Heart right ventricle (tissue), 16 donors: ENCODE results near the gene DBNL. TPM values are rescaled to one million over a fixed set of nuclear protein-coding genes. Genes with fewer than 3 reads are reported as not detected.

Source experiments
- ATAC-seq, 8 donors: fragments of 200-7000 bp; cut with Tn5 transposase; one replicate each; pipeline ENCODE4 v1.9.1; 2020; ENCODE audit warnings: mild to moderate bottlenecking in 8 of 8, moderate library complexity in 8 of 8, moderate number of reproducible peaks in 1 of 8
- DNase-seq, 2 donors: peaks; one replicate each; pipeline ENCODE4 v3.0.0-alpha.2; 2020
- H3K27ac ChIP-seq, 10 donors: fragments of 200-600 bp; sonication (generic) in 2 of 10; one replicate each; pipeline versions ENCODE4 v1.5.0 to v1.8.0; 2020 to 2022; ENCODE audit warnings: mild to moderate bottlenecking in 3 of 10
- H3K27me3 ChIP-seq, 7 donors: fragments of 200-600 bp; one replicate each; pipeline ENCODE4 v1.8.0; 2021 to 2022; ENCODE audit warnings: mild to moderate bottlenecking in 2 of 7
- H3K36me3 ChIP-seq, 9 donors: fragments of 200-600 bp; sonication (generic) in 1 of 9; one replicate each; pipeline versions ENCODE4 v1.5.0 to v1.8.0; 2020 to 2022; ENCODE audit warnings: mild to moderate bottlenecking in 2 of 9
- H3K4me1 ChIP-seq, 9 donors: fragments of 200-600 bp; sonication (generic) in 1 of 9; one replicate each; pipeline versions ENCODE4 v1.5.0 to v1.8.0; 2020 to 2022; ENCODE audit warnings: mild to moderate bottlenecking in 4 of 9
- H3K4me3 ChIP-seq, 10 donors: fragments of 200-600 bp; sonication (generic) in 2 of 10; one replicate each; pipeline versions ENCODE4 v1.5.0 to v1.8.0; 2020 to 2022; ENCODE audit warnings: mild to moderate bottlenecking in 7 of 10, moderate library complexity in 2 of 10
- H3K9me3 ChIP-seq, 11 donors: fragments of 200-600 bp in 10 of 11; sonication (generic) in 2 of 11; one replicate each; pipeline versions ENCODE4 v1.5.0 to v1.8.0; 2013 to 2022; ENCODE audit warnings: mild to moderate bottlenecking in 2 of 11, control low read depth in 1 of 11, moderate library complexity in 1 of 11
- CTCF ChIP-seq, 9 donors: fragments of 200-600 bp; sonication (generic) in 2 of 9; IDR thresholded peaks; one replicate each; pipeline versions ENCODE4 v1.5.0 to v1.8.0; 2021 to 2022; ENCODE audit warnings: antibody characterized with exemption in 9 of 9, mild to moderate bottlenecking in 5 of 9, moderate library complexity in 1 of 9
- WGBS, 2 donors: extraction: QIAGEN DNeasy Blood & Tissue Kit; methylation state at CpG; one replicate each; pipeline ENCODE4 v1.1.7; 2013; ENCODE audit warnings: inconsistent platforms in 1 of 2; 5-methylcytosine and 5-hydroxymethylcytosine counted together
- intact Hi-C, 10 donors: fragments of 100-400 bp; cut with DNase I; formaldehyde crosslinking; loops; one replicate each; pipeline versions ENCODE4 v1.11.1 to v1.14.2; 2022
- polyA plus RNA-seq, 2 donors: library from polyadenylated mRNA; stranded (reverse); fragments of 200-250 nt; gene quantifications; one replicate each; pipeline ENCODE4 v1.2.3, GENCODE V29; 2013
- total RNA-seq, 10 donors: library from RNA; stranded (reverse); fragmentation: NEBNext Ultra II Directional in 3 of 10; extraction: Animal tissue kit (Norgen Biotek cat#: 25700) in 3 of 10; gene quantifications; one replicate each; pipeline versions ENCODE4 v1.2.1 to v1.2.4, GENCODE V29; 2021 to 2023
- donor health status: Arrhythmogenic right ventricular cardiomyopathy.
- donor health status: ischemic (EF 13 %, LVEDD 7.1; RV severe dilation, severe dysfunction).
- donor health status: healthy with polysubstance abuse.
- donor health status: DM: no; HTN: yes; CAD: no.
- donor health status: DM: no; HTN: no; CAD: no.
- donor health status: ischemic (EF 25% LVEDD 6.9; RV normal size, moderate dysfunction).
- donor health status: ischemic (EF 25% LVEDD 5.7; RV mildly dilated, moderate dysfunction).
- donor health status: healthy.
- donor health status: DM: yes; HTN: yes; CAD: no.
- donor health status: Ischemic cardiomyopathy.
- donor health status: ischemic (EF 35%, LVEDD 5.7; RV mildly dilated, moderate dysfunction).
- donor health status: nonischemic (EF 11% LVEDD 7.7; RV severe dilation, severe dysfunction).
- donor health status: DM: yes; HTN: yes; CAD: no.
- donor health status: PGD.
- donor health status: ischemic (EF 29% LVEDD 5.4; RV normal size, mild dysfunction).
- donor health status: nonischemic (EF 23%, LVEDD 6.1; RV moderate dilation, normal function).

The DBNL gene
- total and polyA plus RNA-seq, 12 donors: 26.0 to 74.3 (median 35.4) TPM

- intact Hi-C loops: no loop called here
- H3K27me3 ChIP-seq: no peaks in the 10 kb centered on the region
- peaks cover 0 to 29% (median 10%) of the 10 kb centered on the region in 9 donors for H3K4me1 ChIP-seq
- H3K9me3 ChIP-seq: no peaks in the 10 kb centered on the region
- ATAC-seq: no peak
- no peak overlapping the region for H3K4me3 ChIP-seq
- DNase-seq: no peak
- peaks cover 0 to 100% (median 55%) of the 10 kb centered on the region in 9 donors for H3K36me3 ChIP-seq
- WGBS, 2 donors: 84% methylated on average over 7 of the region's 7 CpGs
- no peak overlapping the region for H3K27ac ChIP-seq
- TF ChIP-seq CTCF (IDR thresholded peaks at IDR 0.05): no peak
These were observed 12.2 kb downstream of the DBNL start for GRCh38 chr7:44056681-44057080.

- Histone ChIP-seq H3K27me3 (no peaks in the 10 kb centered on the region), H3K4me3 (no peak overlapping the region), H3K9me3 (no peaks in the 10 kb centered on the region), H3K36me3 (peaks cover 0 to 100% (median 54%) of the 10 kb centered on the region in 9 donors), H3K4me1 (peaks cover 0 to 36% (median 13%) of the 10 kb centered on the region in 9 donors), H3K27ac (no peak overlapping the region)
- 85 to 87% methylated on average over 11 of the region's 11 CpGs for WGBS, 2 donors
- DNase-seq: no peak
- intact Hi-C loops: no loop called here
- ATAC-seq: peak in 1 of 8 donors; percentile 8
- no peak for TF ChIP-seq CTCF (IDR thresholded peaks at IDR 0.05)
These were observed 12.8 kb downstream of the DBNL start for GRCh38 chr7:44057181-44057848.

GRCh38 chr7:44057849-44058758 lies 13.6 kb downstream of the DBNL start:
- whole genome bisulfite sequencing, 2 donors: 91 to 92% methylated on average over 30 of the region's 30 CpGs
- Histone ChIP-seq H3K36me3 (peaks cover 0 to 98% (median 54%) of the 10 kb centered on the region in 9 donors), H3K9me3 (no peaks in the 10 kb centered on the region), H3K27ac (no peak overlapping the region), H3K27me3 (no peaks in the 10 kb centered on the region), H3K4me1 (peaks cover 0 to 44% (median 21%) of the 10 kb centered on the region in 9 donors), H3K4me3 (no peak overlapping the region)
- intact Hi-C loops: no loop called here
- no peak for TF ChIP-seq CTCF (IDR thresholded peaks at IDR 0.05)
- ATAC-seq (no peak), DNase-seq (no peak)

GRCh38 chr7:44058759-44059218 lies 14.3 kb downstream of the DBNL start:
- TF ChIP-seq CTCF (IDR thresholded peaks at IDR 0.05): no peak
- Histone ChIP-seq H3K27ac (no peak overlapping the region), H3K4me1 (peaks cover 2 to 50% (median 24%) of the 10 kb centered on the region in 9 donors), H3K4me3 (no peak overlapping the region), H3K36me3 (peaks cover 0 to 91% (median 54%) of the 10 kb centered on the region in 9 donors), H3K9me3 (no peaks in the 10 kb centered on the region), H3K27me3 (no peaks in the 10 kb centered on the region)
- ATAC-seq: no peak
- WGBS, 2 donors: 84 to 95% methylated on average over 7 of the region's 7 CpGs
- no peak for DNase-seq
- intact Hi-C loops: no loop called here
